ENCODE data around the gene JUP. TPM values are rescaled to one million over a fixed set of nuclear protein-coding genes. Genes with fewer than 3 reads are reported as not detected.

JUP gene
- total RNA-seq, 1 donor from 2014 or later, result 76.9 TPM

DNA sequence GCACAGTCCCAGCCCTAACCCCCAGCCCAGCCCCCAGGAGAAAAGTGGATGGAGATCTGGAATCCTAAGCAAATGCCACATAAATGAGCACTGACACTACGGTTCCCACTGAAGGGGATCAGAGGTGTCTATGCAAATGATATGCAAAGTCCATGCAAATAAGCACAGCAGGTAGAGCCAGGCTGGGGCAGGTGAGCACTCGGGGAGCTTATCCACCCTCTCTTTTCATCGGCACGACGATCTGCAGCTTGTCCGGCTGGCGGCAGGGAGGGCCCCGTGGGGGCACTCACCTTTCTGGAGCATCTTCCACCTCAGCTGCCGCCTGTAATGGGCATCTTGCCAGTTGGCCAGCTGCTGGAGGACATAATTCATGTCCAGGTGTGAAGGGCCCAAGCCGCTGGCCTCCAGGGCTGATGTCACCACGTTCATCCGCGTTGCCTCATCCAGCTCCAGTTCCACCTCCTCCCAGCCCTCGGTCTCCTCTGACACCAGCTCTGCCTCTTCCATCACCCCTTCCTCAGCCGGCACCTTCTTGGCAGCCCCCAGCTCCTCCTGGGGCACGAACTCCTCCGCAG lies 61.9 kb downstream of the JUP start:
- no peak for DNase-seq (ENCODE audit: low read depth, low spot score)

- DNase-seq (ENCODE audit: low read depth, low spot score), result no peak
These were observed 62.6 kb downstream of the JUP start for GRCh38 chr17:41723801-41724475.

DNA sequence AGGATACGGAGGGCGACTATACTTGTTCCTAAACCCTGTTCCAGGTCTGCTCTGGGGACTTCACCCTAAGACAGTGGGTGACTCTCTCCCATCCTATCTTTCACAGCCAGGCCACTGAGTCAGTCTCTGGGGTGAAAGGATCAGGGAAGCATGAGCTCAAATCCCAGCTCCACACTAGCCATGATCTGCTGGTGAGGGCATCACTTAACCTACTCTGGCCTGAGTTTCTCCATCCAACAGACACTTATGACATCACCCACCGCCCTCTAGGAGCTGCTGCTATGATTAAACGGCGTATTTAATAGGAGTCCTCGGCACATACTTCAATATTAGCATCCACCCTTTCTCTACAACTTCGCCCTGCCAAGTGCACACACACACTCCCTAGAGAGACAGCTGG lies 64.3 kb downstream of the JUP start:
- no peak for DNase-seq (ENCODE audit: low read depth, low spot score)

- no peak for DNase-seq (ENCODE audit: low read depth, low spot score)
These were observed 68.2 kb downstream of the JUP start for GRCh38 chr17:41718287-41718645.

- DNase-seq (ENCODE audit: low read depth, low spot score), result no peak
These were observed 68.9 kb downstream of the JUP start for GRCh38 chr17:41717408-41718286.

- DNase-seq (ENCODE audit: low read depth, low spot score), result no peak
These were observed 74.7 kb downstream of the JUP start, which contains the start of gene GAST for GRCh38 chr17:41711669-41712400. TSS of gene GAST (plus strand) at chr17:41712331. CDS start at chr17:41715437, 3,106 bp downstream.

- DNase-seq (ENCODE audit: low read depth, low spot score), result no peak
These were observed 75.9 kb downstream of the JUP start for GRCh38 chr17:41710472-41711090.

GRCh38 chr17:41707803-41708669 lies 78.5 kb downstream of the JUP start:
- DNase-seq (ENCODE audit: low read depth, low spot score), result no peak

DNA sequence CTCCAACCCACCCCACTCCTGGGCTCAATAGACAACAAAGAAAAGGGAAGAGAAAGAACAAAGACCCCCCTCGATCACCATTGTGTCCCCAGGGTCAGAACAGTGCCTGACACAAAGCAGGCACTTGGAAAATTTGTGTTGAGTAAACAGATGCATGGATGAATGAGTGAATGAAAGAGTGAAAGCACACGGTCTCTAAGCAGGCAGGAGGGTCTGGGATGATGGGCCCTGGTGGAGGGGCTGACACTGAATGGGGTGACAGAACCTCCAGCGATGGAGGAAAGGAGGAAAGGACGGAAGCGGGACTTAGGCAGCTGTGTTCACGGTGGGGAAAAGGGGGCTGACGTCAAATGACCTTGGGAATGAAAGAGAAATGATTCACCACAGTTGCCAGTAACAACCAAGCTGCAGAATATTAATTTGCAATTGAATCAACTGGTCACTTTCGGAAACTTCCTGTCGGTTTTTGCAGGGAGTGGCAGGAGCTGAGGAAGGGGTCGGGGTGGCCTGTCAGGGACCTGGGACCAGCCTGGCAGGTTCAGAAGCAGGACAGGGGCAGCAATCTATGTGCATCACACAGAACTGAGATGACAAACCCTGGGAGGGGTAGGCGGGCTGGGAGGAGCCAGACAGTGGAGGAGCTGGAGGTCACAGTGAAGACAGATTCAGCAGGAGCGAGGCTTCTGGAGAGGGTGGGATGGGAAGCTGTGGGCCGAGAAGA lies 81.1 kb downstream of the JUP start:
- no peak for DNase-seq (ENCODE audit: low read depth, low spot score)

Other genes starting within 250 kb of the JUP start
- not detected in 2 replicates for gene KRT9, start 214.7 kb downstream of the JUP start, total RNA-seq
- gene KRT14, start 199.8 kb downstream of the JUP start, total RNA-seq, result 0.07 and 0.18 TPM in 2 replicates
- 0.13 and 0.63 TPM in 2 replicates for gene KRT16, start 173.9 kb downstream of the JUP start, total RNA-seq
- 3.1 and 3.8 TPM in 2 replicates for gene KRT17, start 162.1 kb downstream of the JUP start, total RNA-seq
- gene EIF1, start 97.8 kb downstream of the JUP start, total RNA-seq, result 66.4 and 81.1 TPM in 2 replicates
- gene GAST, start 74.4 kb downstream of the JUP start, total RNA-seq, result not detected in 2 replicates
- gene HAP1, start 52.1 kb downstream of the JUP start, total RNA-seq, result 0.07 and 0.18 TPM in 2 replicates
- gene P3H4, start 25.2 kb upstream of the JUP start, total RNA-seq, result 49.1 and 59.4 TPM in 2 replicates
- gene FKBP10, start 26.3 kb upstream of the JUP start, total RNA-seq, result 139 and 196 TPM in 2 replicates
- gene NT5C3B, start 49.5 kb upstream of the JUP start, total RNA-seq, result 68.8 and 72.0 TPM in 2 replicates
- gene KLHL10, start 51.1 kb upstream of the JUP start, total RNA-seq, result not detected in 2 replicates
- 24.7 and 35.4 TPM in 2 replicates for gene KLHL11, start 78.7 kb upstream of the JUP start, total RNA-seq
- 340 and 356 TPM in 2 replicates for gene ACLY, start 132.2 kb upstream of the JUP start, total RNA-seq
- 0.07 and 0.13 TPM in 2 replicates for gene ODAD4, start 143.9 kb upstream of the JUP start, total RNA-seq
- 66.5 and 75.4 TPM in 2 replicates for gene CNP, start 180.1 kb upstream of the JUP start, total RNA-seq
- 74.8 and 90.8 TPM in 2 replicates for gene DNAJC7, start 230.7 kb upstream of the JUP start, total RNA-seq
- 41.6 and 52.4 TPM in 2 replicates for gene NKIRAS2, start 233.4 kb upstream of the JUP start, total RNA-seq

Measured in pulmonary artery endothelial cell (primary cell).